HCT116 (cell line): ENCODE data around the gene ZNF711. TPM values are rescaled to one million over a fixed set of nuclear protein-coding genes. Genes with fewer than 3 reads are reported as not detected.

ENCODE experiments used
- ATAC-seq: fragments of 200-7000 bp; cut with Tn5 transposase; 2 replicates; pipeline ENCODE4 v1.9.1; 2020; ENCODE audit warnings: mild to moderate bottlenecking, moderate library complexity
- BruUV-seq: library from RNA; stranded (reverse); fragments of 400-500 nt; replicated peaks from 2 replicates; lab custom pipeline; 2021; lab: Mats Ljungman, UMichigan
- CTCF ChIA-PET: fragments of 300-600 bp; sonication (Branson Sonifier 250); formaldehyde crosslinking; loops from one replicate; lab custom pipeline; 2021; ENCODE audit warnings: antibody characterized with exemption; lab: Charles Lee
- POLR2A ChIA-PET: fragments of 300-600, 350-600 bp; sonication (Branson Sonifier 250); formaldehyde crosslinking; loops from one replicate; lab custom pipeline; 2021; ENCODE audit warnings: antibody characterized with exemption; lab: Charles Lee
- RAD21 ChIA-PET, 2 experiments: fragments of 300-600 bp; sonication (Branson Sonifier 250); formaldehyde crosslinking; loops; one replicate each; lab custom pipeline; 2023; ENCODE audit warnings: low total read pairs in 2 of 2; ENCODE audit not compliant: uncharacterized antibody in 2 of 2, unreplicated experiment in 2 of 2, low non-redundant PET in 1 of 2; lab: Charles Lee
- DNase-seq: peaks from one replicate; pipeline ENCODE4 v3.0.0-alpha.2; 2010; ENCODE audit warnings: low read depth, low spot score
- H2AFZ ChIP-seq: fragments of 200-600 bp; shearing (Covaris generic), sonication (generic); 2 replicates; pipeline ENCODE4 v1.6.1; 2017; ENCODE audit warnings: low read depth, mixed run types, mixed read lengths, antibody characterized with exemption, low read length; ENCODE audit not compliant: poor library complexity, severe bottlenecking
- H3K27ac ChIP-seq: 2 replicates; pipeline ENCODE4 v1.5.1; 2012; ENCODE audit warnings: low read depth, low read length
- H3K27me3 ChIP-seq: fragments of 200-600 bp; sonication (generic); 2 replicates; pipeline ENCODE4 v1.6.1; 2016; ENCODE audit warnings: mixed run types, low read length, mixed read lengths; ENCODE audit not compliant: insufficient read depth
- H3K36me3 ChIP-seq, 2 experiments: fragments of 200-500 bp in 1 of 2; fragments of 200-600 bp in 1 of 2; sonication (Bioruptor generic) in 1 of 2; sonication (generic) in 1 of 2; 2 replicates each; pipeline versions ENCODE4 v1.5.1 to v1.6.1; 2014 to 2016; ENCODE audit warnings: low read length in 2 of 2, inconsistent platforms in 1 of 2, mixed read lengths in 1 of 2, mixed run types in 1 of 2; ENCODE audit not compliant: insufficient read depth in 2 of 2, control insufficient read depth in 1 of 2
- H3K4me1 ChIP-seq, 2 experiments: fragments of 200-600 bp in 1 of 2; sonication (generic) in 1 of 2; 2 replicates each; pipeline versions ENCODE4 v1.5.1 to v1.6.1; 2012 to 2017; ENCODE audit warnings: low read length in 2 of 2, inconsistent platforms in 1 of 2, mild to moderate bottlenecking in 1 of 2, mixed read lengths in 1 of 2, mixed run types in 1 of 2, moderate library complexity in 1 of 2; ENCODE audit not compliant: insufficient read depth in 2 of 2, control insufficient read depth in 1 of 2
- H3K4me2 ChIP-seq: fragments of 200-600 bp; sonication (generic); 2 replicates; pipeline ENCODE4 v1.6.1; 2017; ENCODE audit warnings: mixed run types, low read length, mixed read lengths
- H3K4me3 ChIP-seq, 2 experiments: fragments of 200-600 bp in 1 of 2; sonication (generic) in 1 of 2; replicated peaks in 1 of 2; 2 replicates each; pipeline ENCODE4 v1.5.1; 2011 to 2016; ENCODE audit warnings: low read length in 2 of 2, control low read depth in 1 of 2, low read depth in 1 of 2, mild to moderate bottlenecking in 1 of 2, mixed read lengths in 1 of 2, mixed run types in 1 of 2
- H3K79me2 ChIP-seq: fragments of 200-600 bp; sonication (generic); 2 replicates; pipeline ENCODE4 v1.6.1; 2017; ENCODE audit warnings: mild to moderate bottlenecking, mixed run types, low read length, moderate library complexity, mixed read lengths; ENCODE audit not compliant: insufficient read depth
- H3K9ac ChIP-seq: fragments of 200-600 bp; sonication (generic); 2 replicates; pipeline ENCODE4 v1.6.1; 2016; ENCODE audit warnings: low read length, mixed read lengths
- H3K9me2 ChIP-seq: fragments of 200-600 bp; sonication (generic), shearing (Covaris generic); 2 replicates; pipeline ENCODE4 v1.6.1; 2017; ENCODE audit warnings: mixed run types, mild to moderate bottlenecking, moderate library complexity; ENCODE audit not compliant: insufficient read depth
- H3K9me3 ChIP-seq, 2 experiments: fragments of 200-500 bp in 1 of 2; fragments of 200-600 bp in 1 of 2; sonication (Bioruptor generic) in 1 of 2; sonication (generic) in 1 of 2; 2 replicates each; pipeline ENCODE4 v1.6.1; 2014 to 2017; ENCODE audit warnings: low read length in 2 of 2, mixed read lengths in 2 of 2, inconsistent platforms in 1 of 2, low read depth in 1 of 2, mild to moderate bottlenecking in 1 of 2, mixed run types in 1 of 2, moderate library complexity in 1 of 2; ENCODE audit not compliant: control insufficient read depth in 1 of 2, insufficient read depth in 1 of 2
- H4K20me1 ChIP-seq: fragments of 200-600 bp; sonication (generic), shearing (Covaris generic); 2 replicates; pipeline ENCODE4 v1.6.1; 2017; ENCODE audit warnings: mixed run types, mild to moderate bottlenecking, moderate library complexity; ENCODE audit not compliant: insufficient read depth
- CBX3 ChIP-seq: IDR thresholded peaks from 2 replicates; pipeline ENCODE4 v1.6.1; 2012; ENCODE audit warnings: low read depth
- EGR1 ChIP-seq: IDR thresholded peaks from 2 replicates; pipeline ENCODE4 v1.6.1; 2012; ENCODE audit warnings: low read depth
- intact Hi-C: fragments of 100-400 bp; cut with micrococcal nuclease; formaldehyde crosslinking; loops from 2 replicates; pipeline ENCODE4 v1.10.0; 2022
- total RNA-seq: library from RNA; stranded (reverse); gene quantifications from one replicate; pipeline ENCODE4 v1.2.1, GENCODE V29; 2021; ENCODE audit not compliant: unreplicated experiment
- TF ChIP-seq, protein P1 (sequence below): IDR thresholded peaks from 2 replicates; pipeline ENCODE4 v1.6.1; 2012; ENCODE audit warnings: low read depth
- TF ChIP-seq, protein P2 (sequence below), 3 experiments: fragments of 200-600 bp in 1 of 3; sonication (generic) in 1 of 3; IDR thresholded peaks in 2 of 3; conservative IDR thresholded peaks in 1 of 3; 2 replicates each; pipeline ENCODE4 v1.5.1; 2012 to 2017; ENCODE audit warnings: low read depth in 2 of 3, low read length in 2 of 3, antibody characterized with exemption in 1 of 3, borderline replicate concordance in 1 of 3, control low read depth in 1 of 3, mild to moderate bottlenecking in 1 of 3, mixed read lengths in 1 of 3, mixed run types in 1 of 3, moderate library complexity in 1 of 3; ENCODE audit not compliant: insufficient read depth in 1 of 3

The ZNF711 gene
- total RNA-seq, 1 experiment from 2014 or later: 6.1 TPM

DNA sequence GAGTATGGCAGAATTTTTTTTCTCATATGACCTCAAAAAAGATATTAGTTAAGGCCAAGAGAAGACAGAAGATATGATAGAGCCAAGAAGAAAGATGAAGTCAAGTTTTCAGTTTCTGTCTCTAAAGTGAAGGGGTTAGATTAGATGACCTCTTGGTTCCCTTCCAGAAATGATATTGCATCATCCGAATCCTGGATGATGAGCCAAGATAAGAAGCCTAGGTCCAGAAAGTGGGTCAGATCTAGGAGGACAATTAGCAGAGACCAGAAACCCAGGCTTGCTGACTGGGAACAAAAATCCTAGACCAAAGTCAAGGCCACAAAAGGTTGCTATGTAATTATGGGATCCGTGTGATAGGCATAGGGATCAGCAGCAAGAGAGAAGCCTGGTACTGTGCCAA lies 20.4 kb upstream of the ZNF711 start:
- BruUV-seq: no TSS peak
- CTCF ChIA-PET: no interaction called here
- intact Hi-C loops: no loop called here
- H3K9me2 ChIP-seq: no peaks in the 10 kb centered on the region
- DNase-seq (no peak), ATAC-seq (no peak)
- no peaks in the 10 kb centered on the region for H3K9me3 ChIP-seq
- no peak overlapping the region for H3K9ac ChIP-seq
- H3K4me1 ChIP-seq: no peaks in the 10 kb centered on the region
- POLR2A ChIA-PET: no interaction called here
- H3K79me2 ChIP-seq: no peaks in the 10 kb centered on the region
- RAD21 ChIA-PET: no interaction called here
- no peaks in the 10 kb centered on the region for H3K36me3 ChIP-seq
- H2AFZ ChIP-seq: no peak overlapping the region
- no peak overlapping the region for H3K27ac ChIP-seq
- no peaks in the 10 kb centered on the region for H4K20me1 ChIP-seq
- TF ChIP-seq, protein P1, sequence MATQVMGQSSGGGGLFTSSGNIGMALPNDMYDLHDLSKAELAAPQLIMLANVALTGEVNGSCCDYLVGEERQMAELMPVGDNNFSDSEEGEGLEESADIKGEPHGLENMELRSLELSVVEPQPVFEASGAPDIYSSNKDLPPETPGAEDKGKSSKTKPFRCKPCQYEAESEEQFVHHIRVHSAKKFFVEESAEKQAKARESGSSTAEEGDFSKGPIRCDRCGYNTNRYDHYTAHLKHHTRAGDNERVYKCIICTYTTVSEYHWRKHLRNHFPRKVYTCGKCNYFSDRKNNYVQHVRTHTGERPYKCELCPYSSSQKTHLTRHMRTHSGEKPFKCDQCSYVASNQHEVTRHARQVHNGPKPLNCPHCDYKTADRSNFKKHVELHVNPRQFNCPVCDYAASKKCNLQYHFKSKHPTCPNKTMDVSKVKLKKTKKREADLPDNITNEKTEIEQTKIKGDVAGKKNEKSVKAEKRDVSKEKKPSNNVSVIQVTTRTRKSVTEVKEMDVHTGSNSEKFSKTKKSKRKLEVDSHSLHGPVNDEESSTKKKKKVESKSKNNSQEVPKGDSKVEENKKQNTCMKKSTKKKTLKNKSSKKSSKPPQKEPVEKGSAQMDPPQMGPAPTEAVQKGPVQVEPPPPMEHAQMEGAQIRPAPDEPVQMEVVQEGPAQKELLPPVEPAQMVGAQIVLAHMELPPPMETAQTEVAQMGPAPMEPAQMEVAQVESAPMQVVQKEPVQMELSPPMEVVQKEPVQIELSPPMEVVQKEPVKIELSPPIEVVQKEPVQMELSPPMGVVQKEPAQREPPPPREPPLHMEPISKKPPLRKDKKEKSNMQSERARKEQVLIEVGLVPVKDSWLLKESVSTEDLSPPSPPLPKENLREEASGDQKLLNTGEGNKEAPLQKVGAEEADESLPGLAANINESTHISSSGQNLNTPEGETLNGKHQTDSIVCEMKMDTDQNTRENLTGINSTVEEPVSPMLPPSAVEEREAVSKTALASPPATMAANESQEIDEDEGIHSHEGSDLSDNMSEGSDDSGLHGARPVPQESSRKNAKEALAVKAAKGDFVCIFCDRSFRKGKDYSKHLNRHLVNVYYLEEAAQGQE: no peak
- no peak for TF ChIP-seq EGR1
- no peak for TF ChIP-seq CBX3
- TF ChIP-seq, protein P2, sequence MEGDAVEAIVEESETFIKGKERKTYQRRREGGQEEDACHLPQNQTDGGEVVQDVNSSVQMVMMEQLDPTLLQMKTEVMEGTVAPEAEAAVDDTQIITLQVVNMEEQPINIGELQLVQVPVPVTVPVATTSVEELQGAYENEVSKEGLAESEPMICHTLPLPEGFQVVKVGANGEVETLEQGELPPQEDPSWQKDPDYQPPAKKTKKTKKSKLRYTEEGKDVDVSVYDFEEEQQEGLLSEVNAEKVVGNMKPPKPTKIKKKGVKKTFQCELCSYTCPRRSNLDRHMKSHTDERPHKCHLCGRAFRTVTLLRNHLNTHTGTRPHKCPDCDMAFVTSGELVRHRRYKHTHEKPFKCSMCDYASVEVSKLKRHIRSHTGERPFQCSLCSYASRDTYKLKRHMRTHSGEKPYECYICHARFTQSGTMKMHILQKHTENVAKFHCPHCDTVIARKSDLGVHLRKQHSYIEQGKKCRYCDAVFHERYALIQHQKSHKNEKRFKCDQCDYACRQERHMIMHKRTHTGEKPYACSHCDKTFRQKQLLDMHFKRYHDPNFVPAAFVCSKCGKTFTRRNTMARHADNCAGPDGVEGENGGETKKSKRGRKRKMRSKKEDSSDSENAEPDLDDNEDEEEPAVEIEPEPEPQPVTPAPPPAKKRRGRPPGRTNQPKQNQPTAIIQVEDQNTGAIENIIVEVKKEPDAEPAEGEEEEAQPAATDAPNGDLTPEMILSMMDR (IDR thresholded peaks at IDR 0.05 in 2 of 3, conservative IDR thresholded peaks at IDR 0.05 in 1 of 3; ENCODE audit: borderline replicate concordance in 1 of 3, insufficient read depth in 1 of 3, low read depth in 2 of 3, low read length in 2 of 3): no peak
- no peaks in the 10 kb centered on the region for H3K27me3 ChIP-seq
- H3K4me3 ChIP-seq: no peak overlapping the region
- H3K4me2 ChIP-seq: no peak overlapping the region
